Measurements from ENCODE around the gene QRFPR.
"Not testable (repeated sequence)": the region's sequence is repeated elsewhere in the genome, so short reads cannot be mapped to it uniquely, and the experiment has no call there.

Gene QRFPR

DNA sequence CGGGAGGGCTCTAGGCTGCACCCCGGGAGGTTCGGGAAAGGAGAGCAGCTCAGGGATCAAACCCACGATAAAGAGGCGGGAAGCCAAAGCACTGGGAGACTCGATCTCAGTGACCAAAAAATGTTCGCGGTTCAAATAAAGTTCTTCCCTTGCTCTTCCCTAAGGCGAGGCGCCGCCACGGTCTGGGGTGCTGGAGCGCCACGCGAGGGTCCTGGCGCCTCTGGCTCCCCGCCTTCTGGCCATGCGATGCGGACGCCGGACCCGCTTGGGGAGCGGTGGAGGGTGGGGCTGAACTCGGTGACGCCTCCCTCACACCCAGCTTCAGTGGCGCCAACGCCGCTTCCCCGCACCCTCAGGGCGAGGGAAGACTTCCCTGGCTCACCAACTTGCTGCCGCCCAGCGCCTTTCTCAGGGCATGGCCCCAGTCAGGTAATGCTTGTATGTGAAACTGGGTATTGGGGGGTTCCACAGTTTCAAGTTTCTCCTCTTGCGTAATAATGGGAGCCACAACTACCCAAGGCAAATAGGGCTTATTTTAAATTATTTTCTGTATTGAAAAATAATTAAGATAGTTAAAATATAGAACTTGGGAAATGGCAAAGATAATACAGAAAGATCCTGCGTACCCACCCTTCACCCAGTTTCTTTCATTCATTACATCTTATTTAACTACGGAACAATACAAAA is at the start of gene QRFPR:
QRFPR (minus strand) TSS at position 243 of the 687 bp plus-strand sequence. CDS start 371 bp downstream, outside the sequence.
- no peak for FAIRE-seq

- FAIRE-seq = no peak
Measured at GRCh38 chr4:121428721-121429120, 47.9 kb upstream of the QRFPR start.

DNA sequence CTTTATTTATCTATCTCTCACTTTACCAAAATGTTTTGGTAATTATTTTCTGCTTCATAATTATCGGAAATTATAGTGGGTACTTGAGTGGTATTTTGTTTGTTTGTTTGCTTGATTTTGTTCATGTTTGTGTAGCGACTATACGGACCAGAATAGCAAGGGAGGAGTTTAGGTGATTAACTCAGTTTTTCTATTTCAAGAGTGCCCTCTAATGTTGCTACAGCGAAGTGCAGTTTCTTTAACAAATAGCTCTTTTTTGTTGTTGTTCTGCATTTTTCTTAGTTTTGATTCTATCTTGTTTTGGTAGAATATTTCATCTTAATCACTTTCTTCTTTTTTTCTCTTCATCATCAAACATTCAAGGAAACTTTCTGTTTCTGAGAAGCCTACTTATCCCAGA is 40.8 kb upstream of the QRFPR start:
- no peak for FAIRE-seq

DNA sequence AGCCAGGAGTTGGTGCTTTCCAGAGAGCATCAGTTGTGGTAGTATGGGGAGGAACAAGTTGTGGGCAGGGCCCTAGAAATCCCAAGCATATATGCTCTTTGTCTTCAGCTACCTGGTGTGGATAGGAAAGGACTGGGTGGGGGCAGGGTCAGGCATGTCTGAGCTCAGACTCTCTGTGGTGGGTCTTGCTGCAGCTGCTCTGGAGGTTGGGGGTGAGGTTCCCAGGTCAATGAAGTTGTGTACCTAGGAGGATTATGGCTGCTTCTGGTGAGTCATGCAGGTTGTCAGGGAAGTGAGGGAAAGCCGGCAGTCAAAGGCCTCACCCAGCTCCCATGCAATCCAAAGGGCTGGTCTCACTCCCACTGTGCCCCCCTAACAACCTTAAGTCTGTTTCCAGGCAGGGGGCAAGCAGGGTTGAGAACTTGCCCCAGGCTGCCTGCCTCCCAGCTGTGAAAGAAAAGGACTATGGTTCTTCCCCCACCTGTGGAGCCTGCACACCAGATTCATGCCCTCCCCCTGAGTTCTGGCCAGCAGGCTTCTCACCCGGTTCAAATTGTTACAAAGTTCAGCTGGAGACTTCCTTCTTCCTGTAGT is 30.4 kb upstream of the QRFPR start:
- FAIRE-seq = no peak

DNA sequence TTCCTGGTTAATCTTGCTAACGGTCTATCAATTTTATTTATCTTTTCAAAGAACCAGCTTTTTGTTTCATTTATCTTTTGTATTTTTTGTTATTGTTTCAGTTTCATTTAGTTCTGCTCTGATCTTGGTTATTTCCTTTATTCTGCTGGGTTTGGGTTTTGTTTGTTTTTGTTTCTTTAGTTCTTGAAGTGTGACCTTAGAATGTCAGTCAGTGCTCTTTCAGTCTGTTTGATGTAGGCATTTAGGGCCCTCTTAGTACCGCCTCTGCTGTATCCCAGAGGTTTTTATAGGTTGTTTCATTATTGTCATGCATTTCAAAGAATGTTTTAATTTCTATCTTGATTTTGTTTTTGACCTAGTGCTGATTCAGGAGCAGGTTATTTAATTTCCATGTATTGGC is 27.7 kb upstream of the QRFPR start:
- not testable (repeated sequence) for FAIRE-seq

- FAIRE-seq = no peak
Measured at GRCh38 chr4:121400632-121401031, 19.8 kb upstream of the QRFPR start.

DNA sequence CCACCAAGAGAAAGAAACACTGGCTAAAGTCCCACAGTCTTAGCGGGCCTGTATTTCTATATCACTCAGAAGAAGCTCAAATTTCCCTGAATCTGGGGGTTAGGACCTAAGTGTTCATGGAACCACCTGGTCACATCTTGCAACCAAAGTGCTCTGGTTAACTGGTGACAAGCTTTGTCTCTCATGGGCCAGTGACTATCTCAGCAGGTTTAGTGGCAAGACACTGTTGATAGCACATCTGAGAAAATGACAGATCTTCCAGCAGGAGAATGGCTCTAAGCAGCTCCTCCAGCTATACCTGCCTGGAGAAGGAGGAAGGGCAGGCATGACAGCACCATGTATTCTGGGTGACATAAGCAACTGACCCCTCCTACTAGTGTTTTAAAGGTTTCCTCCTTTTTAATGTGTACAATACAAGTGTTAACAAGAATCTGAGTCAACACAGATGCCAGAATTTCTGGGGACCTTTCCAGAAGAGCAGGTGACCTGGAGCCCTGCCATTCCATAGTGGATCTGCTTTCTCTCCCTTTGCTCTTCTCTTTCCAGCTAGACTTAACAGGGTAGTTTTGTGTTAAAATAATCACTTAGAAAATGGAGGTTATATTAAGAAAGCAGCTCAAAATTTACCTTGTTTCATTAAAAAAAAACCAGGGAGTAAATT is 17.3 kb upstream of the QRFPR start:
- no peak for FAIRE-seq

DNA sequence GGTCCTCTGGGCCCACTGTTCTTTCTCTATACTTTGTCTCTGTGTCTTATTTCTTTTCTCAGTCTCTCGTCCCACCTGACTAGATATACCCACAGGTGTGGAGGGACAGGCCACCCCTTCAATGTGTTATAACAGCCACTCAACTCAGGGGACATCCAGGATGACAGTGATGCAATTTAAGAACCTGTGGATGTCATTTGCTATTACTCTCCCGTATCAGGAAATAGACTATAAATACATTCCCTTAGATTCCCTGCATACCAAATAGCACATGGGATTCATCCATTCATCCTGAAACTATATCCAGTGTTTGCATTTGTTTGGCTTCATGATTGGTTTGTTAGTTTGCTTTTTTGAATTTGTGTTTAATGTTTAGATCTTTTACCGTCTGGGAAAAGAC is 16.6 kb upstream of the QRFPR start:
- no peak for FAIRE-seq

DNA sequence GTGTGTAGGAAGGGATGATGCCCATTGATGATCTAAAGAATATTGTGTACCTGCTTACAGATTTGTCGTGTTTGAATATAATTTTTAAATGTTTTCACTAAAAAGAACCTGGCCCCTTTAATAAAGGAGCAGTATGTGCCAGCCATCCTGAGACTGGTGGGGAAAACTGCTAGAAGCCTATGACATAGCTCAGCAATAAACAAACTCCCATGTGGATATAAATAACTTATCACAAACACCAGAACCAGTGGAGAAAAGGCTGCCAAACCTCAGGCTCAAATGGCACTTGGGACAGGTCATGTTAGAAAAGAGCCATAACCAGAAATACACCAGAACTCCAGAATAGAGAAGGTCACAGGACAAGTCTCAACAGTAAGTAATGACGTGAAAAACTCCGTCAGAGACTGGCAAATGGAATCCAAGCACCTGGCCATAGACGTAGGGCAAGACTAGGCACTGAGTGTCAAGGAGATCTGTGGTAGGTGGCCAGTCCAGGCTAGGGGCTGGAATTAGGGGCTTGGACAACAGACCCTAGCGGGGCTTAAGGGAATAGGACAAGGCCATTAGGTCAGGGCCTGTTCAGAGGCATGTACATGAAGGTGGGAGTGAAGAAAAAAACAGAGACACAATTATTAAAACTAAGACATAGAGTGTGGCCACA is 11.7 kb upstream of the QRFPR start:
- FAIRE-seq = no peak

- no peak for FAIRE-seq
Measured at GRCh38 chr4:121390335-121390734, 9.5 kb upstream of the QRFPR start.

- FAIRE-seq = no peak
Measured at GRCh38 chr4:121379276-121379675, 1.5 kb downstream of the QRFPR start.

DNA sequence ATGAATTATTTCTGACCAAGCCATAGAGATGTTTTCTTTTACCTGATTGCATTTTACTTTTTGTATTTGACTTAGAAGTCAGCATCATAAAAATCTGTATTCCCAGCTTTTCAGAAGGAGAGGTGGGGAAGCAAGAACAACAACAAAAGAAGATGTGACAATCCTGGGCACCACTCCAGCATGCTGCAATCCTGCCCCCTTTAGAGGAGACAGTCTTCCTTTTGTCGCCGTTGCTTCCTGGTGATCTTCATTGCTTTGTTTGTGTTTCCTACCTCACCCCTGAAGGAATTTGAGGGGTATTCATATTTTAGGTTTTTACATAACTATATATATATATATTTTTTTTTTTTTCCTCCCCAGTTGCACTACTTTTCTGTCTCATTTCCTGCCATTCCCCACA is 3.7 kb downstream of the QRFPR start:
- FAIRE-seq = no peak

- FAIRE-seq = no peak
Measured at GRCh38 chr4:121376556-121376955, 4.3 kb downstream of the QRFPR start.

DNA sequence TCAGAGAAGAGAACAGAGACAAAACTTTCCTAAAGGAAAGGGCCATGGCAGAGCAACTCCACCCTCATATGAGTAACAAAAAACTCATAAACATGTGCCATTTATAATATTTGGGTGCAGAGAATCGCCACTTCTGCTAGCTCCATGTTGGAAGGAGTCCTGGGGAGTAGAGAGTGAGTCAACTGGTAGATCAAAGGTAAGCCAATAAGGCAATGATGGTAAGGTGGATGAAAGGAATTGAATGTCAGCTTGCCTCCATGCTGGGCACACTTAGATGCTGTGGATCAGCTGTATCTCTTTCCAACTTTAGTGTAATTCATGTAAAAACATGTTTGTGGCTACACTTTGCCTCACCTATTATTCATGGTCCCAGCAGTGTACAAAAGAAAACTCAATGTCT is 4.7 kb downstream of the QRFPR start:
- FAIRE-seq = no peak

DNA sequence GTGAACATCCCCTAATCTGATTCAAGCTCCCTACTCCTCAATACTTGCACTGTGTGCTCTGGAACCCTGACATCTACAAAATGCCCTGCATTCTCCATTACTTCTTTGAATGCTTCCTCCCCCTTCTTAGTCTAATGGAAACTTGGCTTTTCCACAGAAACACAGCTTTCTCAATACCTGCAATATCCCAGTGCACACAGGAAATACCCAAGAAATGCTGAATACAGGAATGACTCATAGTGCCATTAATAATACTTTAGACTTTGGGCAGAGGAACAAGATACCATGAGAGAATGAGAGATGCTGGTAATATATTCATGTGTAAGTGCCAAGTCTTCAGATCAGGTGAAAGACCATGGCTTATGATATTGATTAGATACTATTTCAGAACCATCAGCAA is 5.6 kb downstream of the QRFPR start:
- no peak for FAIRE-seq

DNA sequence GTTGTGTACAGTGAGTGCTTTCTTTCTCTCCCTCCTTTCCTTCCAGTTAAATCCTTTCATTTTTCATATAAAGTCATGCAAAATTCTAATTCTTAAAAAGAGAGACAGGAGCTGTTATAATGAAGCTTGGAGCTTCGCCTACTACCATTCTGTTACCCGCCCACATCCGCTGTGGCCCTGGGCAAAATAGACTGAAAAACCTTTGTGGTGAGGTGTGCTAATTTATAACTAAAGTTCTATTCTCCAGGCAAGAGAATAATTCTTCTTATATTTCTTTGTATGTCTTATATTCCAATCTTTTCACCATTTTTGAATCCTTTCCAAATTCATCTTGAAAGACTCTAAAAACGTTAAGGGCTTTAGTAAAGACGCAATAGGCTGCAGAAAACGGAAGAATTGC is 7.0 kb downstream of the QRFPR start:
- FAIRE-seq = no peak

DNA sequence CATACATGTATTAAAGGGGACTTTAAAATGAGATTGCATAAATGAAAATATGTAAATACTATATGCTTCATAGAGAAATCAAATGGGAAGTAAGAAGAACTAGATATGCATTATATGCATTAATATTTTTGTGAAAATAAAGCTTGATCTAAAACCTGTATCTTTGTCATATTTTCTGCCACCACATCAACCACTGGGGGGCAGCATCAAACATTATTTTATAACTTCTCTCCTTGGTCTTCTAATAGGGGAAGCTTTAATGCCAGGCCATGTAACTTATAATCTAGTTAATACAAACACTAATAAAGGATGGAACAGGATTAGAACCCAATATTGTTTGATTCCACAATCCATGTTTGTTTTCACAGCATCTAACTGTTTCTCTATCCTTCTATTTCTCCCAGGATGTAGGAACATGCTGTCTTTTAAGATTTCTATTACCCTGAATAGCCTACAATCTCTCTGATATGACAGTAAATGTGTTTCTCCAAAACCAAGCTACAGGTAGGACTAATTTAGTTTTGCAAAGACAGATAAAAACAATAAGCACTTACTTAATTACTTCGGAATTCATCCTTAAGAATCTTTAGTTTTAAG is 10.0 kb downstream of the QRFPR start:
- peak; percentile 89 for FAIRE-seq

- no peak for FAIRE-seq
Measured at GRCh38 chr4:121360495-121360894, 20.3 kb downstream of the QRFPR start.

DNA sequence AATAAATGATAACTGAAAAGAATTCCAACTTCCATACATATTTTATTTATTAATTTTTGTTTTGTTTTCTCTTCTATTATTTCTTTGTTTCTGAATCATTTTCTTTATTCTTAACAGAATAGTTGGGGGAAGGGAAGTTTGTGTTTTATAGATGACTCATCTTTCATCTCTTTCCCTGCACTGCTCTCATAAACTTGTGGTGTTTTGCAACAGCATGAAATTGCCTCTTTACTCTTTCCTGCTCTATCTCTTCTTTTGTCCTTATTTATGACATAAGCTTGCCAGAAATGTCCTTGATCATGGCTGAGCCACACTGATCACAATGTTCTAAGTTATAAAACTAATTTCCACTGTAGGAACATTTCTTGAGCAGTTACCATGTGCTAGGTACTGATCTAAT is 22.3 kb downstream of the QRFPR start:
- FAIRE-seq = no peak

GRCh38 chr4:121353213-121353612 is 27.6 kb downstream of the QRFPR start:
- no peak for FAIRE-seq

DNA sequence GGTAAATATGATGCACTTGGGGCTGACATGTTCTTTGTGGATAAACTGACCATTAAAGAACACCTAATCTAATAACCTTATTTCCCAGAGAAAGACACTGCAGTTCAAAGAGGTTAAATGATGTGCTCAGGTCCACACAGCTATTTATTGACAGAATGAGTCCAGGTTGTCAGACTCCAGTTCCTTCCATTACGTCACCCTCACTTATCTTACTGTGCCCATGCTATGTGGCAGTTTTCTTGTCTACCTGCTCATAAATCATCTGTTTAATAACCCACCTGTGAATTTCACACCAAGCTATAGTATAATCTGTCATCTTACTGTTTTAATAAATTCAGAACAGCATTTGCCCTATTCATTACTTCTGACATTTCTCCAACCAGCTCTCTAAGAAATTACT is 36.7 kb downstream of the QRFPR start:
- FAIRE-seq = no peak

DNA sequence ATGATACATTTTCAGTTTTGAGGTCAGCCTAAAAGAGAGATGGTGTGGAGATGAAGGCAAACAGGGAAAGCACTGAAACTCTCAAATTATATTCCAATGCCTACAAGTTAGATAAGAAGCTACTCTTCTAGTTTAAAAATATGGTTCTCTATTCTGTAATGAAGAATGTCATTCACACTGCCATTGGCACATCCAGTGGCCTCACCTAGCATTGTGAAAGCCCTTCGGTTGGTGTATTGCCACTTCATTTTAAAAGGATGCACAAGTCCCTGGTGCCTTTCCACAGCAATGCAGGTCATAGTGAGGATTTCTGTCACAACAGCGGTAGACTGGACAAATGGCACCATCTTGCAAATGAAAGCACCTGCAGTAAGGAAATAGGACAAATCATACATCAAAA is 40.6 kb downstream of the QRFPR start:
- no peak for FAIRE-seq

DNA sequence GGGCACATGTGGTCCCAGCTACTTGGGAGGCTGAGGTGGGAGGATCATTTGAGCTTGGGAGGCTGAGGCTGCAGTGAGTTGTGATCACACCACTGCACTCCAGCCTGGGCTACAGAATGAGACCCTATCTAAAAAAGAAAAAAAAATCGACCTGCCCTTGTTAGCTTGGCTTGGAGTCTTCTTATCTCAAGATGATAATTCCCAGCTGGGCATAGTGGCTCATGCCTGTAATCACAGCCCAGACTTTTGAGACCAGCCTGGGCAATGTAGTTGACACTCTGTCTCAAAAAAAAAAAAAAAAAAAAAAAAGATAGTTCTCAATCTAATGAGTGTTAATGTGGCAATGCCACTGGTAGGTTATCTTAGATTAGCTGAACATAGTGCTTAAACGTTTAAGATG is 41.0 kb downstream of the QRFPR start:
- FAIRE-seq = no peak

DNA sequence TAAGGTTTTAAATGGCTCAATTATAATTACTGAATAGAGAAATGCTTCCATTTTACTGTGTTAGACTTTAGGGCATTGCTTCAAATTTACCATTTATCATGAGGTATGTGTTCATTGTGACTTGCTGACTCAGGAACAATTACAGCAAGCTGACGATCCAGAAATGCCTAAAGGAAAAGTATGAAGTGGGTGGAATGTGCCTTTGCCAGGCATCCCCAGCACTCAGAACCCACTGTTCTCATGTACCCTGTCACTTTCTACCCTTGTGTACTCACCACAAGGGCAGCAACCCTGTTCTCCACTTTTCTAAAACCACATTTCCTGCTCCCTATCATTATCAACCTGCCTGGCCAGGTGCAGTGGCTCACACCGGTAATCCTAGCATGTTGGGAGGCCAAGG is 41.5 kb downstream of the QRFPR start:
- no peak for FAIRE-seq
